Breast epithelium (tissue), 4 donors: ENCODE results near the gene DDO. TPM values are rescaled to one million over a fixed set of nuclear protein-coding genes. Genes with fewer than 3 reads are reported as not detected.

Source experiments
- DNase-seq, 2 donors: peaks; one replicate each; pipeline ENCODE4 v3.0.0-alpha.2; 2019; ENCODE audit warnings: low spot score in 2 of 2
- H3K27ac ChIP-seq, 2 donors: fragments of 200-600 bp; sonication (generic) in 1 of 2; one replicate each; pipeline ENCODE4 v1.5.1; 2016 to 2019; ENCODE audit warnings: mild to moderate bottlenecking in 1 of 2
- H3K27me3 ChIP-seq, 2 donors: fragments of 200-600 bp; sonication (generic) in 1 of 2; one replicate each; pipeline versions ENCODE4 v1.5.1 to v1.6.0; 2017 to 2019; ENCODE audit warnings: control low read depth in 1 of 2, mild to moderate bottlenecking in 1 of 2
- H3K36me3 ChIP-seq: fragments of 200-600 bp; one replicate; pipeline ENCODE4 v1.5.1; 2019
- H3K4me1 ChIP-seq, 2 donors: fragments of 200-600 bp; sonication (generic); one replicate each; pipeline ENCODE4 v1.5.1; 2016 to 2019; ENCODE audit warnings: control low read depth in 1 of 2
- H3K4me3 ChIP-seq, 3 donors: fragments of 200-600 bp; sonication (generic); 1 replicate in 2 of 3; 2 replicates in 1 of 3; pipeline ENCODE4 v1.5.1; 2016 to 2019; ENCODE audit warnings: mild to moderate bottlenecking in 3 of 3, moderate library complexity in 2 of 3
- H3K9me3 ChIP-seq, 2 donors: fragments of 200-600 bp; sonication (generic) in 1 of 2; one replicate each; pipeline ENCODE4 v1.5.1; 2016 to 2019; ENCODE audit warnings: control low read depth in 1 of 2
- CTCF ChIP-seq, 3 donors: fragments of 450-650 bp; IDR thresholded peaks; one replicate each; pipeline ENCODE4 v1.5.1; 2016 to 2017; ENCODE audit warnings: antibody characterized with exemption in 3 of 3, mild to moderate bottlenecking in 3 of 3, moderate library complexity in 3 of 3
- POLR2A ChIP-seq: fragments of 450-650 bp; IDR thresholded peaks from one replicate; pipeline ENCODE4 v1.6.1; 2016; ENCODE audit warnings: antibody characterized with exemption, mild to moderate bottlenecking, moderate library complexity
- POLR2AphosphoS5 ChIP-seq, 3 donors: sonication (generic); formaldehyde crosslinking; IDR thresholded peaks; one replicate each; pipeline ENCODE4 v1.6.1; 2017; ENCODE audit warnings: antibody characterized with exemption in 3 of 3
- intact Hi-C: fragments of 100-400 bp; cut with DNase I; formaldehyde crosslinking; loops from one replicate; pipeline ENCODE4 v1.15.1; 2023; ENCODE audit warnings: low total_unique reads
- total RNA-seq, 3 donors: library from RNA; depleted of rRNA; stranded (reverse); fragments of >200 nt; gene quantifications; one replicate each; pipeline ENCODE4 v1.1.0, GENCODE V29; 2016

DDO gene
- total RNA-seq, 3 donors from 2014 or later = 1.6 to 4.7 (median 2.0) TPM

- Histone ChIP-seq H3K36me3 (peaks cover 4% of the 10 kb centered on the region), H3K27ac (no peak overlapping the region), H3K4me3 (no peak overlapping the region), H3K9me3 (no peaks in the 10 kb centered on the region), H3K27me3 (no peaks in the 10 kb centered on the region), H3K4me1 (no peaks in the 10 kb centered on the region)
- DNase-seq = no peak
- TF ChIP-seq CTCF (IDR thresholded peaks at IDR 0.05) (no peak), POLR2A (no peak), POLR2AphosphoS5 (IDR thresholded peaks at IDR 0.05) (no peak)
- intact Hi-C loops = no loop called here
Observed at GRCh38 chr6:110440026-110440425, 24.7 kb upstream of the DDO start.

- Histone ChIP-seq H3K36me3 (peaks cover 4% of the 10 kb centered on the region), H3K4me3 (no peak overlapping the region), H3K27me3 (no peaks in the 10 kb centered on the region), H3K9me3 (no peaks in the 10 kb centered on the region), H3K4me1 (no peaks in the 10 kb centered on the region), H3K27ac (no peak overlapping the region)
- no peak for TF ChIP-seq POLR2A
- no peak for TF ChIP-seq POLR2AphosphoS5 (IDR thresholded peaks at IDR 0.05)
- TF ChIP-seq CTCF (IDR thresholded peaks at IDR 0.05) = no peak
- intact Hi-C loops = no loop called here
- DNase-seq = no peak
Observed at GRCh38 chr6:110439356-110439755, 24.0 kb upstream of the DDO start.

DNA sequence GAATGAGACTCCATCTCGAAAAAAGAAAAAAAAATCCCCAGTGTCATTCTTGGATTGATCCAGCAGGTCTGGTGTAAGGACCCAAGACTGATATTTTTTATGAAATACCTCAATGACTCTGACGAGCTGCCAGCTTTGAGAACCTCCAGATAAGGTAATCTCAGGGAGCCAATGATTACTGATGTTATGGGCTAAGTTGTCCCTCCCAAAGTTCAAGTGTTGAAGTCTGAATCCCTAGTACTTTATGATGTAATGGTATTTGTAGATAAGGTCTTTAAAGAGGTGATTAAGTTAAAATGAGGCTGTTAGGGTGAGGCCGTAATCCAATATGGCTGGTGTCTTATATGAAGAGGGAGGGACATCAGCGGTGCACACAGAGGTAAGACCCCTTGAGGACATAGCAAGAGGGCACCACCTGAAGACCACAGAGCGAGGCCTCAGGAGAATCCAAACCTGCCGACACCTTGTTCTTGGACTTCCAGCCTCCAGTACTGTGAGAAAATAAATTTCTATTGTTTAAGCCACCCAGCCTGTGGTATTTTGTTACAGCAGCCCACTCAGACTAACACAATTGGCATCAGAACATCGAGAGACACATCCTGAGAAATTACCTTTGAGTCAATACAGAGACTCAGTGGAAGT lies 19.7 kb upstream of the DDO start:
- H3K36me3 ChIP-seq = no peaks in the 10 kb centered on the region
- DNase-seq = no peak
- intact Hi-C loops = no loop called here
- H3K27me3 ChIP-seq = no peaks in the 10 kb centered on the region
- H3K4me1 ChIP-seq = no peaks in the 10 kb centered on the region
- no peak overlapping the region for H3K4me3 ChIP-seq
- TF ChIP-seq POLR2AphosphoS5 (IDR thresholded peaks at IDR 0.05) (no peak), POLR2A (no peak), CTCF (IDR thresholded peaks at IDR 0.05) (no peak)
- no peaks in the 10 kb centered on the region for H3K9me3 ChIP-seq
- H3K27ac ChIP-seq = no peak overlapping the region

DNA sequence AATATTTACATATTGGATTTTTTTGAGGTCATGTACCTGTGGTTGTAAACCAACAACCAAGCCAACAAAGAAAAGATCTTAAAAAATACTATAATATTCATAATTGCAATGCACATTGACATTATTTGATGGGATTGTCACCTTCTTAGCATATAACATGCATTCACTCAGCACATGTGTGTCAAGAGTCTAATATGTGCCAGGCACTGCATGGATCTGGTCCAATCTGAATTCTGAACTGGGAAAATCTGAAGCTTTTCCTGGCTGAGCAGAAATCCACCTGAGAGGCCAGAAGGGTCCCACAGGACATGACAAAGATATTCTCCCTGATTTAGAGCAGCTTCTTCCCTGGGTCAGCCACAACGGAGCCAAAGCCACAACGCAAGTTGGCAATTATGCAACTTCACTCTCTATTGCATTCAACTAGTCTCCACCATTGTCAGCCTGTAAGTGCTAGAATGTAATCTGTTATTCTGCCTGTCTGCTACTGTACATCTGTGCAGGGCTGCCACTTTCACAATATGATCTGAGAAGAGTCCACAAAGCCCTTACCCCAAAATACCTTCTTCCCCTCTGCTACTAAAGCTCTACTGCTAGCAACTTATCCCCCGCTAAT lies 17.0 kb upstream of the DDO start:
- H3K36me3 ChIP-seq = no peaks in the 10 kb centered on the region
- intact Hi-C loops = no loop called here
- H3K4me1 ChIP-seq = no peaks in the 10 kb centered on the region
- no peak overlapping the region for H3K4me3 ChIP-seq
- DNase-seq = no peak
- no peak for TF ChIP-seq POLR2A
- TF ChIP-seq POLR2AphosphoS5 (IDR thresholded peaks at IDR 0.05) = no peak
- TF ChIP-seq CTCF (IDR thresholded peaks at IDR 0.05) = no peak
- H3K27ac ChIP-seq = no peak overlapping the region
- no peaks in the 10 kb centered on the region for H3K9me3 ChIP-seq
- no peaks in the 10 kb centered on the region for H3K27me3 ChIP-seq

DNA sequence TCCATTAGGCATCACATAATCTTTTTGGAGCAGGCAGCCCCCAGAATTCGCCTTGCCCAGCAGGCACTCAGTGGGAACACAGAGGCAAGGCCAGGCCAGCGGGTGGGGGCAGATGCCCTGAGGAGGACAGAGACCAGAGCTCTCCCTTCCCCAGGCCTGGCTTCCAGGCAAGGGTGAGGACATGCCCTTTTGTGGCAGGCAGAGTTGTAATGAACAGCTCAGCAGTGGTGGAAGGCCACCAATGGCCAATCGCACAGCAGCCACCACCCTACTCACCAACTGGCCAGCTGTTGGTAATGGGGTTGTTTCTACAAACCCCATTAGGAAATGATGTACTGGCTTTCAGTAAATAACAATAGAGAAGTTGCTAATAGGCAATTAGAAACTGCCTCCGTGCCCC lies 15.4 kb upstream of the DDO start:
- H3K36me3 ChIP-seq = no peaks in the 10 kb centered on the region
- H3K4me1 ChIP-seq = no peaks in the 10 kb centered on the region
- intact Hi-C loops = no loop called here
- DNase-seq = no peak
- no peak overlapping the region for H3K27ac ChIP-seq
- no peaks in the 10 kb centered on the region for H3K27me3 ChIP-seq
- no peaks in the 10 kb centered on the region for H3K9me3 ChIP-seq
- TF ChIP-seq POLR2A = no peak
- TF ChIP-seq POLR2AphosphoS5 (IDR thresholded peaks at IDR 0.05) = no peak
- no peak for TF ChIP-seq CTCF (IDR thresholded peaks at IDR 0.05)
- no peak overlapping the region for H3K4me3 ChIP-seq
